CD14-positive monocyte (primary cell): ENCODE data around the gene ERCC5. TPM values are rescaled to one million over a fixed set of nuclear protein-coding genes. Genes with fewer than 3 reads are reported as not detected.

Experiments
- DNase-seq, 3 donors: peaks; one replicate each; pipeline ENCODE4 v3.0.0-alpha.2; 2011 to 2022
- H2AFZ ChIP-seq: 2 replicates; pipeline ENCODE4 v1.6.0; 2012; ENCODE audit warnings: mild to moderate bottlenecking, low read depth, low read length, inconsistent platforms; ENCODE audit not compliant: insufficient read depth, poor library complexity, severe bottlenecking
- H3K27ac ChIP-seq, 2 donors: 1 replicate in 1 of 2; 2 replicates in 1 of 2; pipeline ENCODE4 v1.5.1; 2012 to 2013; ENCODE audit warnings: low read length in 2 of 2, control low read depth in 1 of 2, inconsistent platforms in 1 of 2, low read depth in 1 of 2, mild to moderate bottlenecking in 1 of 2
- H3K27me3 ChIP-seq, 2 donors: one replicate each; pipeline versions ENCODE4 v1.6.0 to v1.6.1; 2011 to 2013; ENCODE audit warnings: low read length in 2 of 2; ENCODE audit not compliant: control insufficient read depth in 2 of 2, insufficient read depth in 2 of 2
- H3K36me3 ChIP-seq, 2 donors: replicated peaks in 1 of 2; 1 replicate in 1 of 2; 2 replicates in 1 of 2; pipeline versions ENCODE4 v1.5.1 to v1.6.1; 2012 to 2013; ENCODE audit warnings: low read length in 2 of 2, control low read depth in 1 of 2, inconsistent platforms in 1 of 2, mild to moderate bottlenecking in 1 of 2; ENCODE audit not compliant: insufficient read depth in 2 of 2, control insufficient read depth in 1 of 2
- H3K4me1 ChIP-seq, 2 donors: 1 replicate in 1 of 2; 2 replicates in 1 of 2; pipeline versions ENCODE4 v1.5.1 to v1.6.1; 2012 to 2013; ENCODE audit warnings: low read length in 2 of 2, control low read depth in 1 of 2, inconsistent platforms in 1 of 2, mild to moderate bottlenecking in 1 of 2, moderate library complexity in 1 of 2; ENCODE audit not compliant: insufficient read depth in 2 of 2, control insufficient read depth in 1 of 2
- H3K4me2 ChIP-seq: replicated peaks from 2 replicates; pipeline ENCODE3; 2012; ENCODE audit warnings: low read length, moderate library complexity, mild to moderate bottlenecking; ENCODE audit not compliant: poor library complexity, severe bottlenecking; ENCODE audit errors: extremely low read depth
- H3K4me3 ChIP-seq, 3 experiments: fragments of 200-600 bp in 1 of 3; sonication (generic) in 1 of 3; replicated peaks in 1 of 3; 1 replicate in 2 of 3; 2 replicates in 1 of 3; pipeline ENCODE4 v1.5.1; 2011 to 2013; ENCODE audit warnings: low read length in 3 of 3, mild to moderate bottlenecking in 3 of 3, control low read depth in 2 of 3, low read depth in 2 of 3, inconsistent platforms in 1 of 3, moderate library complexity in 1 of 3
- H3K79me2 ChIP-seq: 2 replicates; pipeline ENCODE4 v1.6.0; 2012; ENCODE audit warnings: mild to moderate bottlenecking, control low read depth, inconsistent platforms, low read length, moderate library complexity; ENCODE audit not compliant: insufficient read depth
- H3K9ac ChIP-seq: 2 replicates; pipeline ENCODE4 v1.6.0; 2017; ENCODE audit warnings: low read length, mild to moderate bottlenecking; ENCODE audit not compliant: insufficient read depth, poor library complexity, severe bottlenecking
- H3K9me3 ChIP-seq, 2 donors: replicated peaks in 1 of 2; 1 replicate in 1 of 2; 2 replicates in 1 of 2; pipeline versions ENCODE4 v1.5.1 to v1.6.1; 2012 to 2013; ENCODE audit warnings: low read length in 2 of 2, control low read depth in 1 of 2; ENCODE audit not compliant: control insufficient read depth in 1 of 2, insufficient read depth in 1 of 2
- H4K20me1 ChIP-seq: 2 replicates; pipeline ENCODE4 v1.6.0; 2012; ENCODE audit warnings: mild to moderate bottlenecking, low read length, control low read depth, moderate library complexity; ENCODE audit not compliant: insufficient read depth
- H3K27ac Mint-ChIP-seq, 7 donors: one replicate each; pipeline ENCODE4 v1.8.0; 2020; ENCODE audit warnings: mild to moderate bottlenecking in 7 of 7, mixed read lengths in 7 of 7, moderate library complexity in 6 of 7, inconsistent platforms in 2 of 7
- H3K27me3 Mint-ChIP-seq, 3 donors: one replicate each; pipeline ENCODE4 v1.8.0; 2021 to 2022; ENCODE audit warnings: low read depth in 3 of 3, mild to moderate bottlenecking in 3 of 3, mixed read lengths in 3 of 3, moderate library complexity in 3 of 3, inconsistent platforms in 1 of 3
- H3K36me3 Mint-ChIP-seq, 2 donors: one replicate each; pipeline ENCODE4 v1.8.0; 2020; ENCODE audit warnings: mixed read lengths in 2 of 2, inconsistent platforms in 1 of 2, mild to moderate bottlenecking in 1 of 2
- H3K4me1 Mint-ChIP-seq: one replicate; pipeline ENCODE4 v1.8.0; 2020; ENCODE audit warnings: mild to moderate bottlenecking, mixed read lengths
- H3K4me3 Mint-ChIP-seq, 2 donors: one replicate each; pipeline ENCODE4 v1.8.0; 2020; ENCODE audit warnings: mild to moderate bottlenecking in 2 of 2, mixed read lengths in 2 of 2, moderate library complexity in 1 of 2
- H3K9me3 Mint-ChIP-seq, 7 donors: one replicate each; pipeline ENCODE4 v1.8.0; 2020 to 2022; ENCODE audit warnings: mixed read lengths in 7 of 7, mild to moderate bottlenecking in 6 of 7, moderate library complexity in 6 of 7, inconsistent platforms in 2 of 7
- CTCF ChIP-seq: fragments of 200-600 bp; IDR thresholded peaks from one replicate; pipeline ENCODE4 v1.8.0; 2022; ENCODE audit warnings: antibody characterized with exemption, mild to moderate bottlenecking
- WGBS: methylation state at CpG from one replicate; pipeline ENCODE4 v1.1.5; 2013; ENCODE audit warnings: missing lambda C conversion rate; ENCODE audit not compliant: insufficient coverage; 5-methylcytosine and 5-hydroxymethylcytosine counted together
- intact Hi-C, 2 donors: fragments of 100-400 bp; cut with micrococcal nuclease; formaldehyde crosslinking; loops; one replicate each; pipeline versions ENCODE4 v1.15.0 to v1.15.1; 2023
- polyA plus RNA-seq, 3 donors: library from polyadenylated mRNA; depleted of rRNA in 1 of 3; unstranded in 2 of 3; stranded (reverse) in 1 of 3; fragments of 300-500 nt in 2 of 3; fragments of >200 nt in 1 of 3; fragmentation: Illumina TruSeq in 2 of 3; gene quantifications; 1 replicate in 2 of 3; 2 replicates in 1 of 3; pipeline ENCODE4 v1.2.3, GENCODE V29; 2012 to 2021

Gene ERCC5
- polyA plus RNA-seq, 3 donors: 15.2 to 34.2 (median 22.1) TPM

- Histone ChIP-seq H3K27ac (no peak overlapping the region), H3K9me3 (no peaks in the 10 kb centered on the region), H3K9ac (no peak overlapping the region), H3K4me2 (no peak overlapping the region), H3K4me1 (no peaks in the 10 kb centered on the region), H3K36me3 (peaks cover 55 to 62% of the 10 kb centered on the region in 2 donors), H3K79me2 (no peaks in the 10 kb centered on the region), H2AFZ (no peak overlapping the region), H4K20me1 (no peaks in the 10 kb centered on the region), H3K27me3 (no peaks in the 10 kb centered on the region), H3K4me3 (no peak overlapping the region)
- no CpG with 5 or more reads among the region's 1 CpG for WGBS
- no peaks in the 10 kb centered on the region for H3K4me1 Mint-ChIP-seq
- H3K4me3 Mint-ChIP-seq: no peak overlapping the region
- no peaks in the 10 kb centered on the region for H3K27me3 Mint-ChIP-seq
- no peak overlapping the region for H3K27ac Mint-ChIP-seq
- TF ChIP-seq CTCF: no peak
- intact Hi-C loops: no loop called here
- H3K36me3 Mint-ChIP-seq: peaks cover 45 to 60% of the 10 kb centered on the region in 2 donors
- H3K9me3 Mint-ChIP-seq: no peaks in the 10 kb centered on the region
- no peak for DNase-seq
Measured at GRCh38 chr13:102877303-102877702, 31.5 kb downstream of the ERCC5 start.

GRCh38 chr13:102878481-102878880 lies 32.6 kb downstream of the ERCC5 start:
- Mint-ChIP-seq H3K36me3 (peaks cover 40 to 48% of the 10 kb centered on the region in 2 donors), H3K4me1 (no peaks in the 10 kb centered on the region), H3K27ac (peak overlapping the region in 1 of 7 donors; percentile 33), H3K9me3 (no peaks in the 10 kb centered on the region), H3K4me3 (no peak overlapping the region), H3K27me3 (no peaks in the 10 kb centered on the region)
- no peak overlapping the region for H3K9ac ChIP-seq
- no peaks in the 10 kb centered on the region for H3K9me3 ChIP-seq
- no peaks in the 10 kb centered on the region for H3K79me2 ChIP-seq
- H4K20me1 ChIP-seq: no peaks in the 10 kb centered on the region
- H3K36me3 ChIP-seq: peaks cover 44 to 50% of the 10 kb centered on the region in 2 donors
- 100% methylated on average over 5 of the region's 5 CpGs for WGBS
- no peak overlapping the region for H2AFZ ChIP-seq
- no peak for TF ChIP-seq CTCF
- no peaks in the 10 kb centered on the region for H3K4me1 ChIP-seq
- intact Hi-C loops: no loop called here
- DNase-seq: no peak
- H3K4me2 ChIP-seq: no peak overlapping the region
- H3K27ac ChIP-seq: no peak overlapping the region
- H3K27me3 ChIP-seq: no peaks in the 10 kb centered on the region
- H3K4me3 ChIP-seq: no peak overlapping the region
